Stimulated activated CD4-positive, alpha-beta T cell treated with anti-CD3 and anti-CD28 coated beads, Interleukin-12 subunit alpha, Interleukin-12 subunit beta, amount 100 ng/mL, for 4 hours (primary cell): ENCODE results near the gene CPA4.

Source experiments
- DNase-seq: peaks from one replicate; pipeline ENCODE4 v3.0.0-alpha.2; 2020

The CPA4 gene

DNA sequence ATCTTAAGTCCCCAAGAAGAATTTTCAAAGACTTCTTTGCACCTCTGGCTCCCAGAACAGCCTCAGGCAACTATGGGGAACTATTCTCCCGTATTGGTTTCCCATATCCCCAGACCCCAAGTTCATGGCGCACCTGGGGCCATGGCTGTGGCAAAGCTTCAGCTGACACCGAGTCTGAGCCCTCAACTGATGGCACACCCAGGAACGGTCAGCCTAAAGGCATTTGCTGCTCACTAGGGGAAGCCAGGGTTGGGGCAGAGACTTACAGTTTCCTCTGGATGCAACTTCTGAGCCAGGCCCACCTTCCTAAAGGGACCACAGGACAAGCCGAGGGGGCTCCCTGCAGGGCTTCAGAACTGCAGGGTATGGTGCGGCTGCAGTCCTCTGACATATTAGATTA, 73.6 kb downstream of the CPA4 start:
- no peak for DNase-seq

- no peak for DNase-seq
Observed at GRCh38 chr7:130367088-130367755, 74.3 kb downstream of the CPA4 start.

DNA sequence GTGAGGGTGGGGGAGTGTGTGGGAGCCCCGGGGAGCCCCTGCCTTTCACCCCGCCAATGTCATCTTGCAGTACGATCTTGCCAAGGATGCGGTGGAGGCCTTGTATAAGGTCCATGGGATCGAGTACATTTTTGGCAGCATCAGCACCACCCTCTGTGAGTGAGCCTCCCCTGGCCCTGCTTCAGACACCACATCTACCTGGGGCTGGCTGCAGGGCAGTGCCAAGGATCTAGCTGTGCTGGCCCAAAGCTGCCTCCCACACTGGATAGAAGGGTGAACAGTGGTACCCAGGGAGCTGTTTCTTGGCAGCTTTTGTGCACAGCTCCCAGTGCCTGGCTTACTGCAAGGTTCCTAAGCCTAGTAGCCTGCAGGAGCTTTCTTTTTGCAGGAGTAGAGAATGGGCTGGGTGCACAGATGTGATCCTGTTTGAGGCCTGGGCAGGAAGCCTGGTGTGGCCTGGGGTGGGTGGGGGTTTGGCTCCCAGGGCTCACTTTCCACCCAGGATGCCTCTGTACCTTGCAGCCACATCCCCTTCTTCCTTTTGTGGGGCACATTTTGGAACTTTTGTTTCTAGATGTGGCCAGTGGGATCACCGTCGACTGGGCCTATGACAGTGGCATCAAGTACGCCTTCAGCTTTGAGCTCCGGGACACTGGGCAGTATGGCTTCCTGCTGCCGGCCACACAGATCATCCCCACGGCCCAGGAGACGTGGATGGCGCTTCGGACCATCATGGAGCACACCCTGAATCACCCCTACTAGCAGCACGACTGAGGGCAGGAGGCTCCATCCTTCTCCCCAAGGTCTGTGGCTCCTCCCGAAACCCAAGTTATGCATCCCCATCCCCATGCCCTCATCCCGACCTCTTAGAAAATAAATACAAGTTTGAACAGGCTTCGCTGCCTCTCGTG, 75.1 kb downstream of the CPA4 start:
- DNase-seq: no peak

DNA sequence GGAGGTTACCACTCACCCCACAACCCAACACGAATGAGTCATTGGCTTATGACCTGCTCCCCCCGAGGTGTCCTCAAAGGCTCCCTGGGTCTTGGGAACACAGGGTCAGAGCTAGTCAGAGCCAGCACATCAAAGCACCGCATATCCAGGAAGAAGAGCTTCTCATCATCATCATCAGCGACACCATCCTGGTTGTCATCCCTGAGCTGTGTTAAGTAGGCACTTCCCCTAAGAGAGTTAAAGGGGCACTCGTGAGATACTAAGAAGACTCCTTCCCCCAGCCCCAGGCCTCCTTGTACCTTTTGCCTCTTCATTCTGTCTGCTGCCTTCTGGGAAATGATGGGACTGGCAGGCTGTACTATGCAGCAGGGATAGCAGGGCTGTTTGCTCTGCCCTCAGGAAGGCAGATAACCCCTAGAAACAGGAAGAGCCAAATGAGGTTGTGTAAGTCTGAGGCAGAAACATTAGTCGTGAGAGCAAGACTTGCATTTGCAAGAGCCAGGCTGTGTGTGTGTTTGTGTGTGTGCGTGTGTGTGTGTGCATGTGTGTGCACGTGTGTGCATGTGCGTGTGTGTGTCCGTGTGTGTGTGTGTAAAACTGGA, 76.2 kb downstream of the CPA4 start:
- DNase-seq: no peak

- no peak for DNase-seq
Observed at GRCh38 chr7:130369831-130370550, 77.0 kb downstream of the CPA4 start.

- no peak for DNase-seq
Observed at GRCh38 chr7:130371046-130371445, 78.1 kb downstream of the CPA4 start.

DNA sequence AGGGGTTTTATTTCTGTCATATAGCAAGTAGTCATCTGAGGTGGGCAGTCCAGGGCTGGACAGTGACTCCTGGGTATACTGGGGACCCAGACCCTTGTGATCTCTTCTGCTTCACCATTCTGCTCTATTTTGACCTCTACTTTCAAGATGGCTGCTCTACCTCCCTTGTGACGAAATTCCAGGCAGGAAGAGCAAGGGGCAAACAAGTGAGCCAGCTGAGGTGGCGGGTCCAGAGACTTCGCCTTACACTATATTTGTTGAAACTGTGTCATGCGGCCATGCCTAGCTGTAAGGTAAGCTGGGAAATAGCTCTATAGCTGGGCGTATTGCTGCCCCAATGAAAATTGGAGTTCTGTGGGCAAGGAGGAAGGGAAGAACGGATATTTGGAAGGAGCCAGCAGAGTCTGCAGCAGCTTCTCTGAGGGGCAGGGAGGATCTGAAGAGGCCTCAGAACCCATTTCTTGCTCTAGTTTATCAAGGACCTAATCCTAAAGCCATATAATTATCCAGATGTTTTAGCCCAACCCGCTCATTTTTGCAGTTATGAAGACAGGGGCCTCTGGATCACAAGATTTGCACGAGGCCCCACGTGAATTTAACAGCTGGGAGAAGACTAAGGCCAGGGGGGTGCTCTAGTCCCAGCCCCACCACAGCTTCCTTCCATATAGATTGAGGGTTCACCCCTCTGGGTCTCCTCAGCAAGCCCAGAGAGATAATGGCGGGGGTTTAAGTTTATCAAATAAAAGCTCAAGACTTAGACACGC, 79.6 kb downstream of the CPA4 start:
- no peak for DNase-seq
